Brain pericyte (primary cell): ENCODE measurements around the gene ZNF674.

Experiments
- DNase-seq: peaks from one replicate; pipeline ENCODE4 v3.0.0-alpha.2; 2012; ENCODE audit warnings: low read depth, low spot score

The ZNF674 gene

DNA sequence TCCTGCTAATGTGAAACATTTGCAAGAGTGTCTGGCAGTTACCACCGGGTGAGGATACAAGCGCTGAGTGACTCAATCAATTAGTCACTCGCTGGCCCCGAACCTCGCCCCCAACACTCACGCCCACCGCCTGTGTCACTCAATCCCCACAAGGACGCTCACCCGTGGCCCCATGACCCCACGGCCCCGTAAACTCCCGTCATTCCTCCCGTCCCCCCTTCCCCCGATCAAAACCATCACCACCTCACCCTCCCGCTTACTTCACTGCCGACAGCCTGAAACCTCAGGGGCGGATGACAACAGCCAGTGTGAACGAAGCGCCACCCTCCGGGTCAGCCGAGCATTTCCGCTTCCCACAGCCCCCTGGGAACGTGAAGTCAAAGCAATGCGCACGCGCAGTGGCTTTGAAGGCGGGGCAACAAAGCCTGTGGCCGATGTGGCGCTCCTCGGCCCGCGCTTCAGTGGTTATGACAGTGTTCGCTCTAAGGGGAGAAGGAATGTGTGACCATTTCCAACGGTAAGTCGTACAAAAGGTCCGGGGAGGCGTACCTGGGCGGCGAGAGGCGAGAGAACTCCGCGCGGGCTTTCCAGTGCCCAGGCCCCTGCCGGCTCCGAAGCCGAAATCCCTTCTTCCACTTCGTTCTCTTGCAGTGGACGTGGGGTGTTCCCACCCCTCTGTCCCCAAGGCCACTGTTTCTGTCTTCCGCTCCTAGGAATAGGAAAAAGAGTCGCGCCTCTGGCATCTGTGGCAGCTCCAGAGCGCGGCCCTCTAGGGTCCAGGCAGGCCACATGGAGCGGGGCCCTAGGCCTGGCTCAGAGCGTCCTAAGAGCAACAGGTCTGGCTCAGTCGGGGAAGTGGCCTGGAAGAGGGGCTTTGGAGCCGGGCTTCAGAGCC lies at the start of gene ZNF674:
Gene ZNF674, minus strand, starts transcription at position 311 of the 895 bp plus-strand sequence. CDS start 3,334 bp downstream, outside the sequence.
- peak; percentile 61 for DNase-seq

DNA sequence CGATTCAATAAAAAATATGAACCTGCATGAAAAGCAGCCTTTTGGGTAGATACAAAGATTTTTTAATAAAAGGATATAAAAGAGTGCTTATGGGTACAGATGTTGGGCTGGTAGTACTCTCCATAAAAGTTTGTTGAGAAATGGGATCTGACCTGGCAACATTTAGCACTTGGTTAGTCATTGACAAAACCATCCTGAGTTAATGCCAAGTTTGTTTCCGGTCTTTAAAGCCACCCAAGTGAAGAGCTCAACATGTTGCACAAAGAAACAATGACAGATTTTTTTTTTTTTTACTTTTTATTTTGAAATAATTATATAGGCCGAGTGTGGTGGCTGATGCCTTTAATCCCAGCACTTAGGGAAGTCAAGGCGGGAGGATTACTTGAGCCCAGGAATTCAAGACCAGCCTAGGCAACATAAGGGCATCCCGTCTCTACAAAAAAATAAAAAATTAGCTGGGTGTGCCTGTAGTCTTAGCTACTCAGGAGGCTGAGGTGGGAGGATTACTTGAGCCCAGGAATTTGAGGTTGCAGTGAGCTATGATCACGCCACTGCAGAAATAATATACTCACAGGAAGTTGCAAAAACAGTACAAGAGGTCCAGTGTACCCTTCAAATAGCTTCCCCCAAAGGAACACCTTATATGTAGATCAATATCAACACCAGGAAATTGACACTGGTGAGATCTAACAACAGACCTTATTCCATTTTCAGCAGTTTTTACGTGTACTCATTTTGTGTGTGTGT lies 44.9 kb upstream of the ZNF674 start:
- no peak for DNase-seq

DNA sequence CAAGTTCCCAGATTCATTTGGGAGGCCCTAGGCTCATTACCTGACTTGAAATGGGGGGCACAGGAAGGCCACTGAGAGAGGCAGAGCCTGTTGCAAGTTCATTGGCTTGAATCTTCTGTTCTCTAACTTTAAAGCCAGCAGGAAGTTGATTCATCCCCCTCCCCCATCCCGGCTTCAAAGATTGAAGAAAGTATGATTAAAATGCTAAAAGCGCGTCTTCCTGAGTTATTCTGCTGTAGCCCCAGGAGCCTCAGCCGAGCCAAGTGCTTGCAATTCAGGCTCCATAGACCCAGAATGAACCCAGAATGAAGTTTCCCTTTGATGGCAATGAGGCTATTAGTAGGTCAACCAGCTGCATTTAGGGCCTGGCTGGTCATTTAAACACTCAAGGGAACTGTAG lies 43.0 kb upstream of the ZNF674 start:
- DNase-seq: no peak

DNA sequence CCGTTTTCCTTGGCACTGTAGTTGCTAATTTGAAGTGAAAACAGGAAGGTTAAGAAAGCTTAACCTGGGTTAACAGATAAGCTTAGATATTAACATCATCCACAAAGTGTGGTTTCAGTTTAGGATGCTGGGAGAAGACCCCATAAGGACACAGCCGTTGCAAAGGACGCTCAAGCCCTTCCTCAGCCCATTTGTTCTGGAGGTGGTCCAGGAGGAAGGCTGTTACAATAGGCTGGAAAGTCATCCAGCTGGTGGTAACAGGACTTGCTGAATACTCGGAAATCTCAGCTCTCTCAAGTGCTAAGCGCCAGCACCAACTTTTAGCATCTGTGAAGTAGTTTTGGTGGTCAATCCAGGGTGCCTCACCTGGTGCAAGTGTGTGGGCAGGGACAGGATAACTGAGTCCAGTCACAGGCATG lies 42.5 kb upstream of the ZNF674 start:
- no peak for DNase-seq

DNA sequence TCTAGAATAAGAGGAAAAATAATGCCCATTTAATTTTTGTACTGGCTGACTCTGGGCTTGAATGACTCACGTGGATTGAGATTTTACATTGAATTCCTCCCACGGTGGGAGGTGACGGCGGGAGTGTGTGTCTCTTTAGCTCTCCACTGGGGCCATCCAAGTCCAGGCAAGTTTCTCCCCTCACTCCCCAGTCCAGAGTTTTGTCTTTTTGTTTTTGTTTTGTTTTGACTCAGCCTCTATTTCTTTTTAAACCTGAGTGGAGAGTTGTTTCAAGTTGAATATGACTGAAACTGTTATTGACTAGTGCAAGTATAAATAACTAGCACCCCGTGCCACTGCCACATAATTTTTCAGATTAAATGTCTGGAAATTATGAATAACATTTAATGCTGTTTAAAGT lies 41.9 kb upstream of the ZNF674 start:
- DNase-seq: no peak

DNA sequence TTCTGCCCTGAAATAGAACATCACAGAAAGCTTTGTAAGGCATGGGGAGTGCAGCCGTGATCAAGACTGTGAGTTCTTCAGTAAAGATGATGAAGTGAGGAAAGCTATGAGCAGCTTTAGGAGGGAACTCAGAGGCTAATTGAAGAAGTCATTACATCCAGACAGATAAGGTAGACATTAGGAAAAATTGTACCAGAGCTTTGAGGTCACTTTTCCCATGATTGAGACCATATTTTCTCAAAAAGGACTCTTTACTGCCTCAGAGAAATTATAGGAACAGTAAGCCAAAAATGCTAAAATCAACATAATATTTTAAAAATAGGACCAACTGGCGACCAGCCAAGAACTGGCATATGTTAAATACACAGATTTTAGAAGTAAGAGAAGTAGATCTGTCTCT lies 39.5 kb upstream of the ZNF674 start:
- no peak for DNase-seq

DNA sequence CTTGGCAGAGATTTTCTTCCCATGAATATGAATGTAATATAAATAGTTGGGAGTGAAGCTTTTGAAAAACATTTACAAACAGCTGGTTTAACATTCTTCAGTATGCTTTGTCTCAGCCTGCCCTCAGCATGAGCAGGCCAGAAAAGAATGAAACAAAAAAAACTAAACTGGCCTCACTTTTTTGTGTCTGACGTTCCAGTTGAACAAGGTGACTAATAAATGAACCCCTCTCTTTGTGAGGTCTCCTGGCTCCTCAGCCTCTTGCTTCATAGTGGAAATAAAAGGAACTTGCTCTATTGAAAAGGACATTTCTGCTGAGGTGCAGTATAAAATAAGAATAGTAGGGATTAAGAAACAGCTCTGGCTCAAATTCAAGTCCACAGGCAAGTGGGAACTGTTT lies 37.7 kb upstream of the ZNF674 start:
- no peak for DNase-seq

DNA sequence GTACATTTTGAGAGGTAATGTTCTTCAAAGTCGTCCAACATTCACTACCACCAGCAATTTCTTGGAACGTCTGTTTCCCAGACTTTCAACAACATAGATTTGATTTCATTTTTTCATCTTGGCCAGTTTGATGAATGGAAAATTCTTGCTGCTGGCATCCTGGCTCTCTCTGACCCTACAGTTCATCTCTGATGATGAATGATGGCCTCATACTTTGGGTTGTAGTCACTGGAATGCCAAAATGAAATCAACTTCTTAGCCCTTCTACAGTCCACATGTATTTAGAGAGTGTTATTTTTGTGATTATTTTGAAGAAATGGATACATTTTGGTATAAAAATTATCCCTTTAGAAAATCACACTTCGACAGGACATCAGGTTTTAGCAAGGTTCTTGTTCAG lies 37.1 kb upstream of the ZNF674 start:
- DNase-seq: no peak

DNA sequence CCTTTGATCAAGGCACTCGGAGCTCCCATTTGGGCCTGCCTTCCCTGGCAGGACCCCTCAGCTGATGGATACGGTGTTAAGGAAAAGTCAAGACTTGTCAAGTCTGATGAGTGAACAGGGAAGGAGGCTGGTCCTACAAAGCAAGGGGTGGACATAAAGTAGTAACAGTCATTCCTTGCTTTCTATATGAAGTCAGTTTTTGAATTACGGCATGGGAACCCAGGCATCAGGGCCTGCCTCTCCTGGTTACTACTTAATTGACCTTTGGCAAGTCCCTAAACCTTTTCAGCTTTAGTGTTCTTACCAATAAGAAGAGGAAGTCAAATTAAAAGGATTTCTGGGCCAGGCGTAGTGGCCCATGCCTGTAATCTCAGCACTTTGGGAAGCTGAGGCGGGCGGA lies 35.4 kb upstream of the ZNF674 start:
- no peak for DNase-seq

DNA sequence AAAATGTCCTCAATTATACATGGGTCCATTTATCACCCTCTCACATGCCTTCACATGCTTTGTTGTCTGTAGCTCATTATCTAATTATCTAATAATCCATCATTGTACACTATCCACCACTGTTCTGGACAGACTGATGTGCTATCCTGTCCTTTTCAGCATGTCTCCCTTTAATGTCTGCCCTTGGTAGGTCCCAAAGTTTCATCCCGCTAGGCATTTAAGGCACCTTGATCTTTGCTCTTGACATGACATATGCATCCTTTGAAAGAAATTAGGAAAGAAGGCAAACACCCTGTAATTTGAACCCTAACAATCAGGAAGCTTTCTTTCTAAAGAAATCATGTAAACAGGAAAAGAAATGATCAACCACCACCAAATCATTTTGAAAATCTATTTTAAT lies 34.0 kb upstream of the ZNF674 start:
- no peak for DNase-seq

DNA sequence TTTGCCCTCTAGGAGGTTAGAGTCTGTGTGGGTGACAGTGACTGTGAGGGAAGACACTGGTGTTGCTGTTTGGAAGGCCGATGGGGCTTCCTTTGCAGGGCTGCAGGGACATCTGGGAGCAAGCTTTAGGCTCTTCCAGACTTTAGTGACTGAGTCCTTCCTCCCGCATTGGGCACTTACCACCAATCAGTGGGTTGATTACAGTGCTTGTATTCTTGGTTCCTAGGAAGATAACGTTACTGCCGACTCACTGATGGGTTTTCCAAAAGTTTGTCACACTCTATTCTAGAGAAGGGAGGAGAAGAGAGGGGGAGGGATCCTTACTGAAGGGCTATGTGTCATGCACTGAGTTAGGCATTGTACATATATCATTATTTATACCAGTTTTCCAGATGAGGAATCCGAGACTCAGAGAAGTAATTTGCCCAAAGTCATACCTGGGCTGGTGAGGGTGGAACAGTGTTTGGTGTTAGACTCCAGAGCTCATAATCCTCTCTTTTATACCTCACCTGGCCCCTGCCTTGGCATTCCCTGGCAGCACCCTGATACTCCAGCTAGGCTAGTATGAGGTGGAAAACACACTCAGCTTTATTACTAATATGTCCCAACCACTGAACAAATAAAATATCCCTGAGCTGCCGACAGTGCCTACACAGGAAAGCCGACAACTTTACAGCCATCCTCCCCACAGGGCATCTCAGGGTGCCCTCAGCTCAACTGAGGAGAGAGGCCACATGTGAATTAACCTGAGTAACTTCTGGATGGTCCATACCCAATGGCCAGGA lies 32.2 kb upstream of the ZNF674 start:
- DNase-seq: no peak

DNA sequence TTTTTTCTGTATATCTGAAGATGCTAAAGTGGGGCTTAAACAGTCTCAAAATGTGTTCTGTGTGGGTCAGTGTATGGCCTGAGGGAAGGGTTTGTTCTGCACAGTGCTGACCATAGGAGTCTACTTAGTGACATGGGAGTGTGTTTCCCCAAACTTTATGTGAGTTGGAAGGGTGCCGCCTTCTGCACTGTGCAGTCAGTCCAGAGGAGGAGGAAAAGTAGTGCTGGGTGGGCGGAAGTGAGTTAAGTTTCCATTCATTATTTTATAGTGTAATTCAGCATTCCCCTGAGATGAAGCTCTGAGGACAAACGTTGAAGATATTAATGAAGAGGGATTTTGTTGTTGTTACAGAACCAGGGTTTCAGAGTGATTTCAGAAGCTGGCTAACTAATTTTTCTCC lies 31.2 kb upstream of the ZNF674 start:
- DNase-seq: no peak

DNA sequence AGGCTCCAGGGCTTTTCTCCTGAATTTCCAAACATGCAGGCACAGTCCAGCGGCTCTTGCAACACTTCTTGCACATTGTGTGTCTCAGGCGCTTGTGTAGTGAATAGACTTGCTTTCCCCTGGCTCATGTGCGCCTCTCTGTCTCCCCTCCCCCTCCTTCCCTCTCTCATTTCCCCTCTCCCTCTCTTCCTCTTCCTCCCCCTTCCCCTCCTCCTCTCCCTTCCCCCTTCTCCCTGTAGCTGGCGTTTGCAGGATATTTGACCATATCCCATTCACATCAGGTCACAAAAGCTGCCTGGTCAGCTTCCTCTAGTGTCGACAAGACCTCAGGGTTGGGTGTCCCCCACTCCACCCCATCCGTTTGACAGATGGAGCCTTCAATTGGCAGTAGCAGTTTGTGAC lies 30.8 kb upstream of the ZNF674 start:
- no peak for DNase-seq

DNA sequence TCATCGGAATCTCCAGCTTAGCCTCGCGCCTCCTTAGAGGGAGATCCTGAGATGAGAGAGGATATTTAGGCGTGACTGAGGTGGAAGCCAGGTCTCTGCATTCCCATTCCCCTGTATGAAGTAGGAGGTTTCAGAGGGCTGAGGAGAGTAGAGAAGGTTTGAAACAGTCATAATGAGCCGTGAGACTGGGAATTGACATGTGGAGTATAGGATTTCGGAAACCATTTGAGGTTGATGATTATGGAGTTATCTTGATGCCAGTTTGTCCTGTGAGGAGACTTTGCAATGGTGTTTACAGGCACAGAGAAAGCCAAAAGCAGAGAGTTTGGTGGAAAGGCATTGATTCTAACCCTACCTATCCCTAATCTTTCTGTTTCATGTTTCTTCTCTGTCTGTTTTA lies 30.4 kb upstream of the ZNF674 start:
- no peak for DNase-seq

DNA sequence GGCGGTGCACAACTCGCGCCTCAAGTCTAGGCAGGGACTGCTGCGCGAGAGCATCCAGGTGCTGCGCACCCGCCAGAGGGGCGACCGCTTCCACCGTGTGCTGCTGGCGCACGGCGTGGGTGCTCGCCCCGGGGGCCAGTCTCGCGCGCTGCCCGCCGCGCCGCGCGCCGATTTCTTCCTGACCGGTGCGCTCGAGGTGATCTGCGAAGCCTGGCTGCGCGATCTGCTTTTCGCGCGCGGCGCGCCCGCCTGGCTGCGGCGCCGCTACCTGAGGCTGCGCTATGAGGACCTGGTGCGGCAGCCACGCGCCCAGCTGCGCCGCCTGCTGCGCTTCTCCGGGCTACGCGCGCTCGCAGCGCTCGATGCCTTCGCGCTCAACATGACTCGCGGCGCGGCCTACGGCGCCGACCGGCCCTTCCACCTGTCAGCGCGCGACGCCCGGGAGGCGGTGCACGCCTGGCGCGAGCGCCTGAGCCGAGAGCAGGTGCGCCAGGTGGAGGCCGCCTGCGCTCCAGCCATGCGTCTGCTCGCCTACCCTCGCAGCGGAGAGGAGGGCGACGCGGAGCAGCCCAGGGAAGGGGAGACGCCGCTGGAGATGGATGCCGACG lies 29.7 kb upstream of the ZNF674 start:
- no peak for DNase-seq

DNA sequence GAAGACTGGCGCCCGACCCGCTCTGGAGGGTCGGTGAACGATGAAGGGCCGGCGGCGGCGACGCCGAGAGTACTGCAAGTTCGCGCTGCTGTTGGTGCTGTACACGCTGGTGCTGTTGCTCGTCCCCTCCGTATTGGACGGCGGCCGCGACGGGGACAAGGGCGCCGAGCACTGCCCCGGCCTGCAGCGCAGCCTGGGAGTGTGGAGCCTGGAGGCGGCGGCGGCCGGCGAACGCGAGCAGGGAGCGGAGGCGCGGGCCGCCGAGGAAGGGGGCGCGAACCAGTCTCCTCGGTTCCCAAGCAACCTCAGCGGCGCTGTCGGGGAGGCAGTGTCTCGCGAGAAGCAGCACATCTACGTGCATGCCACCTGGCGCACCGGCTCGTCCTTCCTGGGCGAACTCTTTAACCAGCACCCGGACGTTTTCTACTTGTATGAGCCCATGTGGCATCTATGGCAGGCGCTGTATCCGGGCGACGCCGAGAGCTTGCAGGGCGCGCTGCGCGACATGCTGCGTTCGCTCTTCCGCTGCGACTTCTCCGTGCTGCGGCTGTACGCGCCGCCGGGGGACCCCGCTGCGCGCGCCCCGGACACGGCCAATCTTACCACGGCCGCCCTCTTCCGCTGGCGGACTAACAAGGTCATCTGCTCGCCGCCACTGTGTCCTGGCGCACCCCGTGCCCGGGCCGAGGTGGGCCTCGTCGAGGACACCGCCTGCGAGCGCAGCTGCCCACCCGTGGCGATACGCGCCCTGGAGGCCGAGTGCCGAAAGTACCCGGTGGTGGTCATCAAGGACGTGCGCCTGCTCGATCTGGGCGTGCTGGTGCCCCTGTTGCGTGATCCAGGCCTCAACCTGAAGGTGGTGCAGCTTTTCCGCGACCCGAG lies 28.9 kb upstream of the ZNF674 start:
- DNase-seq: no peak

DNA sequence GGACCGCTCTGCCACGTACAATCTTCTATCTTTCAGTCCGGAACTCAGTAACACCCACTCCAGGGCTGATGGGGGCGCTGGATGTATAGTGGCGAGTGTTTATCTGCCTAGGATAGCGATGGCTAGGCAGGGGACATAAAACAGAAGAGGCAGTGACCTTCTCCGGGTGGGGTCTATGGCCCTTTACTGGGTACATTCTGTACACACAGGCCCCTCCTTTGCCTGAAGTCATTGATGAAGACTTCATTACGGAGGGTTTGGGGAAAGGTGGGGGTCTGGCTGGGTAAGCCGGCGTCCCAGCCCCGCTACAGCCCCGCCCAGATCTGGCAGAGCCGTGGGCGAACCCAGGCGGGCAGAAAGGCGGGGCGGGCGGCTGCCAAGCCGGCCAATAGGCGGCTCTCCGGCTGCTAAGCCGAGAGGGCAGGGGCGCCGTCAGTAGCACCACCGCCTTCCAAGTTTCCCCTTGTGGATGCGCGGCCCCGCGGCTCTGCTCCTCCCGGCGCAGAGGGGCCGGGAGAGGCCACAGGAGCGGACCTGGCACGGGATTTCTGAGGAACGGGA lies 28.2 kb upstream of the ZNF674 start, which contains the start of gene CHST7:
Gene CHST7, plus strand, starts transcription at position 435 of the 561 bp plus-strand sequence. CDS start 167 bp downstream, outside the sequence.
- no peak for DNase-seq

DNA sequence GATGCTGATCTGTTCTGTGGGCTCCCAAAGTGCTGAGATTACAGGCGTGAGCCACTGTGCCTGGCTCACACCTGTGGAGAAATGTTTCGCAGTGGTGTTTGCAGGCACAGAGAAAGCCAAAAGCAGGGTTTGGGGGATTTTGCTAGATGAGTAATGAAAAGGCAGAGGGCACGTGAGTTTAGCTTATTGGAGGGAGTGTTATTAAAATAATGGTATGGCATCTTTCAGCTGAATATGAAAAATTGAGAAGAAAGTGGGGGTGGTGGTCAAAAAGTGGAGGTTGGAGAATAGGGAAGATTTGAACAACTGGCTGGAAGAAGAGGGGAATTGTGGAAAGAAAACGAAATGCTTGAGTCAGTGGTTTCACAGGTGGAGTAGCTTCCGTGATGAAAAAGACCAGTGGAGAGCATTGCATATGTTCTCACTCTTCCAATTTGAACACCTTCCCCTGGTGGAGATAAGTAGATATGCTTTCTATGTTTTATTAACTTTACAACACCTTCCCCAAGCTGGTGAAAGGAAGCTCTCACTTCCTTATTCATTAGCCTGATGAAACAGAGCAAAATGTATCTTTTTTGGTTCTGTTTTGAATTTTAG lies 27.2 kb upstream of the ZNF674 start:
- DNase-seq: no peak

DNA sequence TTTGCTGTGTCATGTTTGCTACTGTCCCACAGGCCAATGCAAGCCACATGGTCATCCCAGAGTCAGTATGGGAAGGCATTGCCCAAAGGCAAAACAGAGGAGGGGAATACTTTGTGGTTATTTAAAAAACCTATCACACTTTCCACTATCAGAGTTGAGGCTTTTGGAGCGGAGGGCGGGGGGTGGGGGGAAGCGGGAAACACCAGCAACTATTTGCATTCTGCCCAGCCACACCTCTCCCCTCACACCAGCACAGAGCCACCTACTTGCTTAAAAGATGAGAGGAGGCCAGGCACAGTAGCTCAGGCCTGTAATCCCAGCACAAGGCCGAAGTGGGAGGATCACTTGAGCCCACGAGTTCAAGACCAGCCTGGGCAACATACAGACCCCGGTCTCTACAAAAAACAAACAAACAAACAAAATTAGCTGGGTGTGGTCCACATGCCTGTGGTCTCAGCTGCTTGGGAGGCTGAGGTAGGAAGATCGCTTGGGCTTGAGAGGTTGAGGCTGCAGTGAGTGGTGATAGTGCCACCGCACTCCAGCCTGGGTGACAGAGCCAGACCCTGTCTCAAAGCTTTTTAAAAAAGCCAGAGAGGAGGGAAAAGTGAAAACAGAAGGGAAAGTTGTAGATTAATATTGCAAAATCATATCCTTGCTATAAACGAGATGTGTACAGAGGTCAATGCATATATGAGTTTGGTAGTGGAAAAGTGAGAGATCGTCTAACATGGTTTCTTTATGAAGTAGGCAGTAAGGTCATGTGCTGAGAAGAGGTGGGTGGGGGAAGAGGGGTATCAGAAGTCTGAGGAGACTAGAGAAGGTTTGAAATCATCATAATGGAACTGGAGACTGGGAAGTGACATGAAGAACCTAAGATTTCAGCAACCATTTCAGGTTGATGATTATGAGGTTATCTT lies 26.5 kb upstream of the ZNF674 start:
- no peak for DNase-seq
